DMS79 treated with DMSO at 0.1 percent for 48 hours (cell line): ENCODE measurements around the gene ERMN.

Source experiments
- DNase-seq: peaks from one replicate; lab custom pipeline; 2025; lab: John Stamatoyannopoulos, UW

Gene ERMN

GRCh38 chr2:157329524-157329923, 3.9 kb upstream of the ERMN start:
- DNase-seq = no peak

- DNase-seq = peak; percentile 11
These were observed 2.2 kb upstream of the ERMN start for GRCh38 chr2:157327621-157328500.

GRCh38 chr2:157327200-157327599, 1.6 kb upstream of the ERMN start:
- DNase-seq = no peak

GRCh38 chr2:157326698-157327097, 1.1 kb upstream of the ERMN start:
- no peak for DNase-seq

- DNase-seq = no peak
These were observed 1.2 kb downstream of the ERMN start for GRCh38 chr2:157324331-157324843.

- DNase-seq = no peak
These were observed 3.2 kb downstream of the ERMN start for GRCh38 chr2:157322432-157322831.

GRCh38 chr2:157321466-157321865, 4.2 kb downstream of the ERMN start:
- DNase-seq = no peak

GRCh38 chr2:157320409-157320808, 5.2 kb downstream of the ERMN start:
- DNase-seq = no peak

GRCh38 chr2:157319795-157320194, 5.8 kb downstream of the ERMN start:
- DNase-seq = no peak

GRCh38 chr2:157318884-157319283, 6.7 kb downstream of the ERMN start:
- DNase-seq = no peak

GRCh38 chr2:157315901-157316300, 9.7 kb downstream of the ERMN start:
- no peak for DNase-seq

GRCh38 chr2:157312866-157313486, 12.6 kb downstream of the ERMN start:
- no peak for DNase-seq

GRCh38 chr2:157311706-157312105, 13.9 kb downstream of the ERMN start:
- DNase-seq = no peak

- DNase-seq = no peak
These were observed 15.7 kb downstream of the ERMN start for GRCh38 chr2:157309878-157310277.

GRCh38 chr2:157307021-157307420, 18.6 kb downstream of the ERMN start:
- DNase-seq = no peak

- DNase-seq = no peak
These were observed 19.9 kb downstream of the ERMN start for GRCh38 chr2:157305723-157306110.

- no peak for DNase-seq
These were observed 20.6 kb downstream of the ERMN start for GRCh38 chr2:157304811-157305722.

- DNase-seq = no peak
These were observed 22.0 kb downstream of the ERMN start for GRCh38 chr2:157303612-157304011.

- DNase-seq = peak; percentile 57
These were observed 23.0 kb downstream of the ERMN start for GRCh38 chr2:157302492-157303099.

- no peak for DNase-seq
These were observed 24.3 kb downstream of the ERMN start for GRCh38 chr2:157301307-157301706.

GRCh38 chr2:157296958-157297357, 28.7 kb downstream of the ERMN start:
- DNase-seq = no peak

- no peak for DNase-seq
These were observed 29.1 kb downstream of the ERMN start for GRCh38 chr2:157296490-157296889.
